SK-N-SH (cell line): ENCODE measurements around the gene CCDC70. TPM values are rescaled to one million over a fixed set of nuclear protein-coding genes. Genes with fewer than 3 reads are reported as not detected.
A peak's percentile ranks its signal among the peaks of the same experiment; 100 is the strongest.

Experiments used
- CTCF ChIA-PET: fragments of 300-600, 350-600 bp; formaldehyde crosslinking; extraction: SDS; loops from one replicate; lab custom pipeline; 2021; lab: Yijun Ruan, JAX
- POLR2A ChIA-PET: fragments of 350-600 bp; sonication (Branson Sonifier 250); formaldehyde crosslinking; extraction: SDS; loops from one replicate; lab custom pipeline; 2020; ENCODE audit warnings: antibody characterized with exemption, inconsistent platforms; lab: Yijun Ruan, JAX
- DNase-seq: peaks from one replicate; pipeline ENCODE4 v3.0.0; 2012
- H2AFZ ChIP-seq: fragments of 200-600 bp; sonication (generic); 2 replicates; pipeline ENCODE4 v1.8.1; 2016; ENCODE audit warnings: antibody characterized with exemption, mild to moderate bottlenecking, low read depth
- H3F3A ChIP-seq: fragments of 200-600 bp; sonication (generic); replicated peaks from 2 replicates; pipeline ENCODE3; 2016; ENCODE audit warnings: antibody characterized with exemption, mild to moderate bottlenecking; ENCODE audit not compliant: insufficient read depth
- H3K27ac ChIP-seq, 2 experiments: fragments of 200-500 bp in 1 of 2; fragments of 200-600 bp in 1 of 2; sonication (Bioruptor generic) in 1 of 2; sonication (generic), shearing (Covaris generic) in 1 of 2; 2 replicates each; pipeline versions ENCODE4 v1.5.1 to v1.6.1; 2014 to 2016; ENCODE audit warnings: low read depth in 2 of 2, inconsistent platforms in 1 of 2, low read length in 1 of 2, mild to moderate bottlenecking in 1 of 2, mixed read lengths in 1 of 2
- H3K27me3 ChIP-seq: fragments of 200-600 bp; sonication (generic), shearing (Covaris generic); 2 replicates; pipeline ENCODE4 v1.6.1; 2016; ENCODE audit warnings: mixed run types; ENCODE audit not compliant: insufficient read depth
- H3K36me3 ChIP-seq, 2 experiments: fragments of 200-500 bp in 1 of 2; fragments of 200-600 bp in 1 of 2; sonication (Bioruptor generic) in 1 of 2; sonication (generic) in 1 of 2; replicated peaks in 1 of 2; 2 replicates each; pipeline versions ENCODE3 to v1.5.1; 2014 to 2016; ENCODE audit warnings: low read length in 1 of 2, mild to moderate bottlenecking in 1 of 2; ENCODE audit not compliant: insufficient read depth in 2 of 2, control insufficient read depth in 1 of 2
- H3K4me1 ChIP-seq, 2 experiments: fragments of 200-500 bp in 1 of 2; fragments of 200-600 bp in 1 of 2; sonication (Bioruptor generic) in 1 of 2; sonication (generic), shearing (Covaris generic) in 1 of 2; 2 replicates each; pipeline versions ENCODE4 v1.5.1 to v1.6.1; 2014 to 2016; ENCODE audit warnings: low read depth in 1 of 2, low read length in 1 of 2, mixed run types in 1 of 2; ENCODE audit not compliant: insufficient read depth in 2 of 2, control insufficient read depth in 1 of 2
- H3K4me2 ChIP-seq: fragments of 200-600 bp; sonication (generic), shearing (Covaris generic); 2 replicates; pipeline ENCODE4 v1.6.1; 2017; ENCODE audit warnings: mixed run types
- H3K4me3 ChIP-seq, 2 experiments: fragments of 200-500 bp in 1 of 2; fragments of 200-600 bp in 1 of 2; sonication (Bioruptor generic) in 1 of 2; sonication (generic), shearing (Covaris generic) in 1 of 2; 2 replicates each; pipeline versions ENCODE4 v1.5.1 to v1.8.1; 2014 to 2016; ENCODE audit warnings: low read depth in 2 of 2, inconsistent platforms in 1 of 2, low read length in 1 of 2, mild to moderate bottlenecking in 1 of 2, mixed read lengths in 1 of 2, moderate library complexity in 1 of 2
- H3K79me2 ChIP-seq: fragments of 200-600 bp; sonication (generic); 2 replicates; pipeline ENCODE4 v1.8.1; 2017; ENCODE audit warnings: mild to moderate bottlenecking; ENCODE audit not compliant: insufficient read depth
- H3K9ac ChIP-seq: fragments of 200-600 bp; sonication (generic); 2 replicates; pipeline ENCODE4 v1.6.1; 2017; ENCODE audit warnings: mixed run types
- H3K9me2 ChIP-seq: fragments of 200-600 bp; sonication (generic); 2 replicates; pipeline ENCODE4 v1.6.1; 2017; ENCODE audit warnings: mixed run types
- H3K9me3 ChIP-seq: fragments of 200-600 bp; sonication (generic); 2 replicates; pipeline ENCODE4 v1.6.1; 2017; ENCODE audit warnings: mixed run types, mild to moderate bottlenecking, moderate library complexity
- H4K20me1 ChIP-seq: fragments of 200-600 bp; sonication (generic); 2 replicates; pipeline ENCODE4 v1.6.1; 2017; ENCODE audit warnings: mild to moderate bottlenecking, mixed run types; ENCODE audit not compliant: insufficient read depth
- CHD2 ChIP-seq: fragments of 150-350 bp; IDR thresholded peaks from 2 replicates; pipeline ENCODE4 v1.6.1; 2018; ENCODE audit warnings: low read length; ENCODE audit not compliant: partially characterized antibody
- CTCF ChIP-seq: fragments of 200-600 bp; sonication (generic); IDR thresholded peaks from 2 replicates; pipeline ENCODE4 v1.6.1; 2017; ENCODE audit warnings: antibody characterized with exemption, mild to moderate bottlenecking, moderate library complexity
- FOSL2 ChIP-seq: IDR thresholded peaks from 2 replicates; pipeline ENCODE4 v1.4.0; 2012; ENCODE audit warnings: low read depth, mild to moderate bottlenecking, moderate library complexity, borderline replicate concordance
- FOXJ3 ChIP-seq: sonication (generic); formaldehyde crosslinking; IDR thresholded peaks from 2 replicates; pipeline ENCODE4 v1.5.1; 2020; ENCODE audit warnings: mild to moderate bottlenecking, missing genetic modification reagents
- FOXM1 ChIP-seq: IDR thresholded peaks from 2 replicates; pipeline ENCODE4 v1.4.0; 2012; ENCODE audit warnings: low read depth, mild to moderate bottlenecking
- RAD21 ChIP-seq: IDR thresholded peaks from 2 replicates; pipeline ENCODE4 v1.6.1; 2012; ENCODE audit warnings: mild to moderate bottlenecking, low read length
- RCOR1 ChIP-seq: fragments of 150-350 bp; IDR thresholded peaks from 2 replicates; pipeline ENCODE4 v1.6.1; 2017; ENCODE audit warnings: antibody characterized with exemption, low read length
- RXRA ChIP-seq: IDR thresholded peaks from 2 replicates; pipeline ENCODE4 v1.4.0; 2012; ENCODE audit warnings: low read depth, mild to moderate bottlenecking, borderline replicate concordance
- SIN3A ChIP-seq: IDR thresholded peaks from 2 replicates; pipeline ENCODE4 v1.6.1; 2012; ENCODE audit warnings: low read depth, mild to moderate bottlenecking, low read length, moderate library complexity, borderline replicate concordance
- SMC3 ChIP-seq: IDR thresholded peaks from 2 replicates; pipeline ENCODE4 v1.6.1; 2012; ENCODE audit warnings: low read depth, low read length, improper control_type of control experiment
- TCF12 ChIP-seq: IDR thresholded peaks from 2 replicates; pipeline ENCODE4 v1.4.0; 2012
- USF1 ChIP-seq: IDR thresholded peaks from 2 replicates; pipeline ENCODE4 v1.4.0; 2012; ENCODE audit warnings: low read depth, borderline replicate concordance
- USF2 ChIP-seq: fragments of 150-350 bp; IDR thresholded peaks from 2 replicates; pipeline ENCODE4 v1.6.1; 2017; ENCODE audit warnings: antibody characterized with exemption, low read length, low read depth, borderline replicate concordance
- WGBS: methylation state at CpG from one replicate; pipeline ENCODE4 v1.1.6; 2017; ENCODE audit warnings: low lambda C conversion rate; 5-methylcytosine and 5-hydroxymethylcytosine counted together
- polyA plus RNA-seq, 3 experiments: library from polyadenylated mRNA; depleted of rRNA; stranded (reverse); fragments of >200 nt; gene quantifications; 2 replicates each; pipeline ENCODE4 v1.2.3, GENCODE V29; 2012
- TF ChIP-seq, protein P1 (sequence below): IDR thresholded peaks from 2 replicates; pipeline ENCODE4 v1.4.0; 2012; ENCODE audit warnings: low read depth, borderline replicate concordance

The CCDC70 gene
- polyA plus RNA-seq, 1 of the 3 experiments (the other 2 are of a cell fraction): not detected

- TF ChIP-seq SIN3A: no peak
- no peak for TF ChIP-seq USF1
- no peak for TF ChIP-seq TCF12
- no peak for TF ChIP-seq RCOR1
- TF ChIP-seq FOSL2: no peak
- no peak for TF ChIP-seq CHD2
- no peak for TF ChIP-seq RXRA
These were observed 47.7 kb upstream of the CCDC70 start (continued) for GRCh38 chr13:51814071-51814470.

GRCh38 chr13:51814825-51815650, 46.7 kb upstream of the CCDC70 start:
- H3F3A ChIP-seq: no peaks in the 10 kb centered on the region
- TF ChIP-seq FOXJ3 (no peak), CTCF (peak; percentile 83), USF2 (no peak), RXRA (no peak), FOXM1 (no peak), RAD21 (peak; percentile 83), SMC3 (peak; percentile 84)
- TF ChIP-seq, protein P1, sequence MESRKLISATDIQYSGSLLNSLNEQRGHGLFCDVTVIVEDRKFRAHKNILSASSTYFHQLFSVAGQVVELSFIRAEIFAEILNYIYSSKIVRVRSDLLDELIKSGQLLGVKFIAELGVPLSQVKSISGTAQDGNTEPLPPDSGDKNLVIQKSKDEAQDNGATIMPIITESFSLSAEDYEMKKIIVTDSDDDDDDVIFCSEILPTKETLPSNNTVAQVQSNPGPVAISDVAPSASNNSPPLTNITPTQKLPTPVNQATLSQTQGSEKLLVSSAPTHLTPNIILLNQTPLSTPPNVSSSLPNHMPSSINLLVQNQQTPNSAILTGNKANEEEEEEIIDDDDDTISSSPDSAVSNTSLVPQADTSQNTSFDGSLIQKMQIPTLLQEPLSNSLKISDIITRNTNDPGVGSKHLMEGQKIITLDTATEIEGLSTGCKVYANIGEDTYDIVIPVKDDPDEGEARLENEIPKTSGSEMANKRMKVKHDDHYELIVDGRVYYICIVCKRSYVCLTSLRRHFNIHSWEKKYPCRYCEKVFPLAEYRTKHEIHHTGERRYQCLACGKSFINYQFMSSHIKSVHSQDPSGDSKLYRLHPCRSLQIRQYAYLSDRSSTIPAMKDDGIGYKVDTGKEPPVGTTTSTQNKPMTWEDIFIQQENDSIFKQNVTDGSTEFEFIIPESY: no peak
- H3K79me2 ChIP-seq: no peaks in the 10 kb centered on the region
- H3K9me3 ChIP-seq: no peaks in the 10 kb centered on the region
- H3K9ac ChIP-seq: 0 out of 2 replicates have a peak overlapping the region, but pooled peaks have one; percentile 12
- H3K9me2 ChIP-seq: no peaks in the 10 kb centered on the region
- H2AFZ ChIP-seq: peak overlapping the region; percentile 76; the same call in 1 of the 2 replicates
- no peak overlapping the region for H3K27ac ChIP-seq
- POLR2A ChIA-PET: no interaction called here
- peak overlapping the region; percentile 73 for H3K4me2 ChIP-seq
- no peaks in the 10 kb centered on the region for H3K27me3 ChIP-seq
- no peaks in the 10 kb centered on the region for H3K36me3 ChIP-seq
- H3K4me1 ChIP-seq: peaks cover 0 to 14% of the 10 kb centered on the region in 2 experiments; a peak in 1 of 4 replicates
- 20% methylated on average over 11 of the region's 13 CpGs for WGBS
- no peaks in the 10 kb centered on the region for H4K20me1 ChIP-seq
- peak; percentile 79 for DNase-seq
- peak overlapping the region; percentile 23 to 47; a peak in 3 of 4 replicates for H3K4me3 ChIP-seq
- CTCF ChIA-PET: interaction anchor here (0.6 to 4.7 kb wide), 43 partner anchors 8 to 604 kb away, joined by 3 to 51 read pairs (median 4); partner anchors contain the start of genes ATP7B and NEK5
